SKM-1 (cell line): ENCODE measurements around the gene RFK.

Source experiments
- DNase-seq: peaks from one replicate; lab custom pipeline; 2025; ENCODE audit not compliant: unreplicated experiment; lab: John Stamatoyannopoulos, UW

RFK gene

DNA sequence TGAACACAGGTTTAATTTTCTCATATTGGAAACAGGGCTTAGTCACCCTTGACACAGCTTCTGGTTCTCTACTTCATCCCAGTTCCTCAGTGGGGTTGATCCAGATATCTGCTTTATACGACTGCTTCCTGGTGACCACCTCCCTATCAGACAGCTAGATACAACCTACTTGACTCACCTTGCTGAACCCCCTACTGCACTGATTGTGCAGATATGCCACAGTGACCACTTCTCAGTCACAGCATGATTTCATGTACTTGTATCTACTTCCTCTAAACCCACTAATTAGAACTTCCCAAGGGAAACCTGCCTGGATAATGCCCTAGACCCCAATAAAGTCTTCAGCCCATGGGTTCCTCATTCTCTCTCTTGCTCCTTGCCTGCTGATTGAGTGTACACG, 18.4 kb upstream of the RFK start:
- no peak for DNase-seq

DNA sequence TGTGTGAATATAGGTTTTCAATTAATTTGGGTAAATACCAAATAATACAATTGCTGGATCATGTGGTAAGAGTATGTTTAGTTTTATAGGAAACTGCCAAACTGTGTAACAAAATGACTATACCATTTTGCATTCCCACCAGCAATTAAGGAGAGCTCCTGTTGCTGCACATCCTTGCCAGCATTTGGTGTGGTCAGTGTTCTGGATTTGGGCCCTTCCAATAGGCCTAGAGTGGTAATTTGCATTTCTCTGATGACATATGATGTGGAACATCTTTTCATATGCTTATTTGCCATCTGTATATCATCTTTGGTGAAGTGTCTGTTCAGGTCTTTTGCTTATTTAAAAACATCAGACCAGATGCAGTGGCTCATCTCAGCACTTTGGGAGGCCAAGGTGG, 11.6 kb upstream of the RFK start:
- DNase-seq: no peak

DNA sequence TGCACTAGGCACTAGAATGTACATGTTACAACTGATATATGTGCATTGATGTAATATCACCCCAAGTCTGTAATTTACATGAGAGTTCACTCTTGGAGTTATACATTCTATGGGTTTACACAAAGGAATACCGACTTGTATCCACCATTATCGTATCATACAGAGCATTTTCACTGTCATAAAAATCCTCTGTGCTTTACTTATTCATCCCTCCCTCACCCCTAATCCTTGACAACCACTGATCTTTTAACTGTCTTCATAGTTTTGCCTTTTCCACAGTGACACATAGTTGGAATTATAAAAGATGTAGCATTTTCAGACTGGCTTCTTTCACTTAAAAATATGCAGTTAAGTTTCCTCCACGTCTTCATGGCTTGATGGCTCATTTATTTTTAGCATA, 11.1 kb upstream of the RFK start:
- DNase-seq: no peak

DNA sequence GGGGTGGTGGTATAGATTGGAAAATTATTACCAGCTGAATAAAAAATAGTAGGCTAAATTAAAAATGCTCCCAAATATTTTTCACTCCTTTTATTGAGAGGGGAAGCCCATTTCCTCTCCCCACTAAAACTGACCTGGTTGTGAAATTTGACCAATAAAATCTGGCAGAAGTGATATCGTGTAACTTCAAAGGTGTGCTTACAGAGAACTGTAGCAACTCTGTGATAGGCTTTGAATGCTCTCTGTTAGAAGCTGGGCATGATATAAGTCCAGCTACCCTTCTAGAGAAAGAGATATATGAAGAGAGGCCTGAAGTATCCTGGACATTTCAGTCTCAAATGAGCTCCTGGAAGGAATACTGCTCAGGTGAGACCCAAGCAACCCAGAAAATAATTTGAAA, 10.2 kb upstream of the RFK start:
- DNase-seq: no peak

DNA sequence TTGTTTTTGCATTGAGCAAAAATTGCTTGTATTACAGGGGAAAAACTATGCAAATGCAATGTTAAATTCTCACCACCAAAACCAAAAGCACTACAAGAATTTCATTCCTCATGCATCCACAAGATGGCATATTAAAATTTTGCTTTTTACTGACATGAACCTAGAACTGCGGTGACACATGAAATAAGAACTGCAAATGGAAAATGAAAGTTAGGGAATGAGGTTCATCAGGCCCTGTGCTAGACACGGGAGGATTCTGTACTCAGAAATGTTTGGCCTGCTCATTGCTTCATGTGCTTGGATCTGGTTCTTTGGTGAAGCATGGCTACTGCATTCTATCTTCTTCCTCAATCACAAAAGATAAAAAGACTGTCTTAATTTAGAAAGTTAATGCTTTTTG, 9.1 kb upstream of the RFK start:
- no peak for DNase-seq

DNA sequence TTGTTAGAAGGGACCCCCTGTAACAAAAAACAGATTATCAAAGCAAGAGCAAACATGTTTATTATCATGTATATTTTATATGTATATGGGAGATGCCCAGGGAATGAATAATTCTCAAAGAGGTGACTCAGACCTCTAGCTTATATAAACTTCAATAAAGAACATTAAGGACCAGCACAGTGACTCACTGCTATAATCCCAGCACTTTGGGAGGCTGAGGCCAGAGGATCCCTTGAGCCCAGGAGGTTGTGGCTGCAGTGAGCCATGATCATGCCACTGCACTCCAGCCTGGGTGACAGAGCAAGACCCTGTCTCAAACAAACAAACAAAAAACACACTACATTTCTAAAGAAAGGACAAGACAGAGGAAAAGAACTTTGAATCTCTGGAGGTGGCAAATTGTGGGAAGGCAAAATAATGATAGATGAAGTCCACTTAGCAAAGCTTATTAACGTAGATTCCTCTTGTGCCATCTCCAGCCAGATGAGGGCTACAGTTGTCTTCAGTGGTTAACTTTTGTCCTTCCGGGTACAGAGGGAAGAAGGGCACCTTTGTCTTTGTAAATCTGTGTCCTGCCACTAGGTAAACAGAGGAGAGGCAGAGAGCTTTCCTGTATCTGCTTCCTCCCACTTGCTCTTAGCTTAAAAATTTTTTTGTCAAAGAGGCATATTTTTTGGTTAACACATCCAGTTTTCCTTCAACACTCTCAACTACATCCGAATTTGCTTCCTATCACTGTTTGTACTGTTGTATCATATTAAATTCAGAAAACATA, 7.5 kb upstream of the RFK start:
- DNase-seq: no peak

DNA sequence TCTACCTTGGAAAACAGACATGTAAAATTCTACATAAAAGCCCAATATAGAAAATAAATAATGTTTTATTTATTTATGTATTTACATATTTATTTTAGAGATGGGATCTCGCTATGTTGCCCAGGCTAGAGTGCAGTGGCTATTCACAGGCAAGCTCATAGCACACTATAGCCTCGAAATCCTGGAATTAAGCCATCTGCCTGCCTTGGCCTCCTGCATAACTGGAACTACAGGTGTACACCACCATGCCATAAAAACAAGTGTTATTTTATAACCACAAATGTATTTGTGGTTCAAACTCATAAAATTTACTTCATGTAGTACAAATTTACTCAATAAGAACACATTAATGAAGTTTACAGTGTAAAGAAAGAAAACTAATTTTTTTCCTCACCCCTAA, 7.0 kb upstream of the RFK start:
- no peak for DNase-seq

DNA sequence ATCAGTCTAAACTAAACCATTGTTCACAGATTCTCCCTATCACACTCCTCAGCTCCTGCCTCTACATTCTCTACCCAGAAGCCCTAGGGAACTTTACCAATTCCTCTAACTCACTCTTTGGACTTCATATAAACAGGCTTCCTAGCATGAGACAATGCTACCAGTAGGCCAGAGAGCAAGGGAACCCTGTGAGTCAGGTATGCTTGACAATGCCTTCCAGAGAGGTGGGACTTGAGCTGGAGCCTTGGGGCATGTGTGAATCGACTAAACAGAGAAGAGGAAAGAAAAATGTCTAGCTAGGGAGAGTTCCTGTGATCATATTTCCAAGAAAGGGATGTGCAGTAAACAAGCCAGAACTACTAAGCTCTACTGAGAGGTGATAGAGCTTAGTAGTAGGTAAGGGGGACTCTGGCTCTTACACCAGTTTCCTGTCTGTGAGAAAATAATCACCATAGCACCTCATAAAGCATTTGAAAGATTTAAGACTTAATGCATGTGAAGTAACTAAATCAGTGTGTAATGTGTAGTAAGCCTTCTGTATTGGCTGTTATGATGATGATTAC, 6.4 kb upstream of the RFK start:
- no peak for DNase-seq

DNA sequence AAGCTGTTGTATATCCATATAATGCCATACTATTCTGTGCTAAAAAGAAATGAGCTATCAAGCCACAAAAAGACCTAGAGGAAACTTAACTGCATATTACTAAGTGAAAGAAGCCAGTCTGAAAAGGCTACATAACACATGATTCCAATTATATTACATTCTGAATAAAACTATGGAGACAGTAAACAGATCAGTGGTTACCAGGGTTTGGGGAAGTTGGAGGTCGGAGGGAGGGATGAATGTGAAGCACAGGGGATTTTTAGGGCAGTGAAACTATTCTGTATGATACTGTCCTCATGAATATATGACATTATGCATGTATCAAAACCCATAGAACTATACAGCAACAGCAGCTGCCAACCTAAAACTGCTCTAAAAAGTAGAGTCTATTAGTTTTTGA, 5.6 kb upstream of the RFK start:
- no peak for DNase-seq

DNA sequence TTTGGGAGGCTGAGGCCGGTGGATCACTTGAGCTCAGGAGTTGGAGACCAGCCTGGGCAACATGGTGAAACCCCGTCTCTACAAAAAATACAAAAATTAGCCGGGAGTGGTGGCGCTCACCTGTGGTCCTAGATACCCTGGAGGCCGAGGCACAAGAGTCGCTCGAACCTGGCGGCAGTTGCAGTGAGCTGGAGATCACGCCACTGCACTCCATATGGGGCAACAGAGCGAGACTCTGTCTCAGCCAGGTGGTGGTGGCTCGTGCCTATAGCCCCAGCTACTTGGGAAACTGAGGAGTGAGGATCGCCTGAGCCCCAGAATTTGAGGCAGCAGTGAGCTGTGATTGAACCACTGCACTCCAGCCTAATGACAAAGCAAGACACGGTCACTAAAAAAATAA, 2.4 kb upstream of the RFK start:
- DNase-seq: no peak

DNA sequence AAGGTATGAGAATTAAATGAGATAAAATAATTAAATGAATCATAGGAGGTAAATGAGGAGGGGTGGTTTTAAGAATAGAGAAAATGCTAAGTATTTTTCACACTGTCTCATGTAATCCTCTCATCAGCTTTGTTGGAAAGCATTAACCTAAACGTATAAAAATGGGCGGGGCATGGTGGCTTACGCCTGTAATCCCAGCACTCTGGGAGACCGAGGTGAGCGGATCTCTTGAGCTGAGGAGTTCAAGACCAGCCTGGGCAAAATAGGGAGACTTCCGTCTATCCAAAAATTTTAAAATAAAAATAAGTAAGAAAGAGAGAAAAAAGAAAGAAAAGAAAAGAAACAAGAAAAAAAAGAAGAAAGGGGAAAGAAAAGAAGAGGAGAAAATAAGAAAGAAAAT, 1.9 kb upstream of the RFK start:
- no peak for DNase-seq

DNA sequence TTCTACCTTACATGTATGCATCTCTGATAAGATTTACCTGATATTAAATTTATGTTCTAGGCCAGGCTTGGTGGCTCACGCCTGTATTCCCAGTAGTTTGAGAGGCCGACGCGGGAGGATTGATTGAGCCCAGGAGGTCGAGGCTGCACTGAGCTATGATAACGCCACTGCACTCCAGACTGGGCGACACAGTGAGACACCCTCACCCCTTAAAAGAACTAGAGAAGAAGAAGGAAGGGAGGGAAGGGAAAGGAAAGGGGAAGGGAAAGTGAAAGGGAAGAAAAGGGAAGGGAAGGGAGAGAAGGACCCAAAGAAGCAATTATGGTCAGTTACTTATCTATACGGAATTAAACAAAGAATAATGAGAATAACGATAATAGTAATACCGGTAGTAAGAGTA, 1.2 kb upstream of the RFK start:
- no peak for DNase-seq

DNA sequence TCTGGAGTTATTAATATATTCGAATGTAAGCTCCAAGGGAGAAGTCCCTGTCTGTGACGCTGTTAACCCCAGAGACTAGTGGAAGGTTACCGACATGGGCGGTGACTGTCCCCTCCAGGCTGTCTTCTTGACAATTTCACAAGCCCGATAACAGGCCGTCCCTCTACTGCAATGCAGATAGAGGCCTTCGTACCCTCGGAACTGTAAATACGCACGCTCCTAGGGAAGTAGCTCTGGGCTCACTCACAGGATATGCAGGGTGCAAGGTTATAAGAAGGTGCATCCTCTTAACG, 680 bp upstream of the RFK start:
- no peak for DNase-seq

DNA sequence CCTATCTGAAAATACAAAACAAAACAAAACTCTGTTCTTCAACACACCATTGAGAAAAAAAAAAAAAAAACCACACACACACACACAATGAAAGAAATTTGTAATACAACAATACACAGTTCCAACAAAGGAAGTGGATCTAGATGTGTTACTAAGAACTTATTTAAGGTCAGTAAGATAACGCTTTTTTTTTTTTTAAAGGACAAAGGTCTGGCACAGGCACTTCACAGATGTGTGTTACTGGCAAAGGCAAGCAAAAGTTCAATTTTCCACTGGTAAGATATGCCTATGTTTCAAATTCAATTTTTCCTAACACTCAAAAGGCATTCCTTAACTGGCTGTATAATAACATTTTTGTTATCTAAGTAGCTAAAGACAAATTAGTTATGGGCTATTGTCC, 3.6 kb downstream of the RFK start:
- no peak for DNase-seq

DNA sequence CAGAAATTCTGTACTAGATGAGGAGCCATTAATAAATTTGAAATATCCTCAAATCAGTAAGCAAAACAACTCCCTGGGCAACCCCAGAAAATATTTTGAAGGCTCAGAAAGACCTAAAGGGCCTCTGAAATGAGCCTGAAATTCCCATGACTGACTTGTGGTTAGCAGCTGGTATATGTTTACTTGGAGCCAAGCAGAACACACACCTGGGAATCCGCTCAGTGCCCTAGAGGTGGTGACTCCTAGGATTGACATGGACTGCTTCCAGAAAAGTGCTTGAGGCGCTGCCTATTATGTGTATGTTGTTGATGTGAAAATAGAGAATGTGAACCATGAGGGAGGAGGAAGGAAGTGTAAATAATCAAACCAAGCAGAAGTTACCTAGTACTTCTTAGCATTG, 14.7 kb downstream of the RFK start:
- DNase-seq: no peak

DNA sequence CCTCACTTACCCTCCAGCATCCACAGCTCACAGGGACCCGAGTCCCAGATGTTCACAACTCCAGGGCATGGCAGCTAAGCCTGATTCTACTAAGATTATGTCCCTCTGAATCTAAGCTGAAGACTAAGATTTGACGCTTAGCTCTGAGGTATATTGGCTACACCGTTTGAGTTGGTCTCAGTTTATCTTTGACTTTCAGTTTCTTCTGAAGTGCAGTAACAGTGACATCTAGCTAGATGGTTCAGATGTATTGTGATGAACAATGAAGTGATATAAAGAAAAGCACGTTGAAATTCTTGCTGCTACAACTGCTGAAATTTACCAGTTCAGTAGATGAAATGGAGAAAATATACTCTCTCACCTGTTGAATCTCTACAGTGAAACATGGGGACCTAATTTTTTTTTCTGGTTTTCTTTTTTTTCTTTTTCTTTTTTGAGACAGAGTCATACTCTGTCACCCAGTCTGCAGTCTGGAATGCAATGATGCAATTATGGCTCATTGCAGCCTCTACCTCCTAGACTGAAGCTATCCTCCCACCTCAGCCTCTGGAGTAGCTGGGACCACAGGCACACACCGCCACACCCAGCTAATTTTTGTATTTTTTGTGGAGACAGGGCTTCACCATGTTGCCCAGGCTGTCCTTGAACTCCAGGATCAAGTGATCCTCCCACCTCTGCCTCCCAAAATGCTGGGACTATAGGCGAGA, 15.7 kb downstream of the RFK start:
- no peak for DNase-seq

DNA sequence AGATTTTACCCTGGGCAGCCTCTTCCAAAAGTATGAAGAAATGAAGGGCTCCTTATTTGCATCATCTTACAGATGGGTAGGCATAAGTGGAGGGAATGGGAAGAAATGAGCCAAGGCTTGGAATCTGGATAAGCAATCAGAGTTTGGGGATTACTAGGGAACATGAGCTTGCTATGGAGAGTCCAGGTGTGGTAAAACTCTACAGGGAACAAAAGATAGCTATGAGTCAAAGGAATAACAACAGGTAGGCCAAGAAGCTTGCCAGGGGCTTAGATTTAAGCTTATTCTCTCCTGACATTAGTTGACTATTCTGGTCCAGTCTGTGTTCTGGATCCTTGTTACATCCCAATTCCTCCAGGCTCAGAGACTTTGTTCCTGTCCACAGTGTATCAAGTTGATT, 16.4 kb downstream of the RFK start:
- DNase-seq: no peak

DNA sequence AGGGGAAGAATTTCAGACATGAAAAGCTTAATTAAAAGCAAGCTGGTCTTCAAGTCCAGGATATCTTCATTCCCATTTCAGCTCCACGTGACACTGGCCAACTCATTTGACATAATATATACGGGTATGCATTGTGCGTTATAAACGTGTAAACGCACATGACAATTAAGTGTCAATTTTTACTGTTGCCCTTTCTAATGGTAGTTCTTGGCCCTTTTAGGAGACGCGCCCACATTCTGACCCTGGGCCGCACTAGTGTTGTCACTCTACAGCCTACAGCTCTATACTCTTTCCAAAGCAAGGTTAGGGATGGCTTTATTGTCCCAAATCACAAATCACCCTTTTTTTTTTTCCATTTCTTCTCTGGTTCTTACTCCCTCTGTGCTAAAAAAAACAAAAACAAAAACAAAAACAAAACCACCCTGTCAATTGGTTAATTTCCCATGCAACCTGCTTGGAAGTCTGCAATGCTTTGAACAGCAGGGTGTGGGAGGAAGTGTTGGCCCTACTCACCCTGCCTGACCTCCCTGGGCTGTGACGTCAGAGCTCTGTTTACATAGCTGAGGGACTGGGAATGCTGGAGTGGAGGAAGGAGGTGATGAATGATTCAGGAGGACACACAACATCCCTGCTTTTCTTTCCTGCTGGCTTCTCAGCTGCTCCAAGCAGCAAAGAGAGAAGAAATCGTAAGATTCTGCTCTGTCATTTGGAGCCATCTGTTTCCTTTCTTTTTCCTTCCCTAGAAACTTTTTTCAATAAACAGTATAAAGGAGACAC, 19.3 kb downstream of the RFK start:
- DNase-seq: no peak

DNA sequence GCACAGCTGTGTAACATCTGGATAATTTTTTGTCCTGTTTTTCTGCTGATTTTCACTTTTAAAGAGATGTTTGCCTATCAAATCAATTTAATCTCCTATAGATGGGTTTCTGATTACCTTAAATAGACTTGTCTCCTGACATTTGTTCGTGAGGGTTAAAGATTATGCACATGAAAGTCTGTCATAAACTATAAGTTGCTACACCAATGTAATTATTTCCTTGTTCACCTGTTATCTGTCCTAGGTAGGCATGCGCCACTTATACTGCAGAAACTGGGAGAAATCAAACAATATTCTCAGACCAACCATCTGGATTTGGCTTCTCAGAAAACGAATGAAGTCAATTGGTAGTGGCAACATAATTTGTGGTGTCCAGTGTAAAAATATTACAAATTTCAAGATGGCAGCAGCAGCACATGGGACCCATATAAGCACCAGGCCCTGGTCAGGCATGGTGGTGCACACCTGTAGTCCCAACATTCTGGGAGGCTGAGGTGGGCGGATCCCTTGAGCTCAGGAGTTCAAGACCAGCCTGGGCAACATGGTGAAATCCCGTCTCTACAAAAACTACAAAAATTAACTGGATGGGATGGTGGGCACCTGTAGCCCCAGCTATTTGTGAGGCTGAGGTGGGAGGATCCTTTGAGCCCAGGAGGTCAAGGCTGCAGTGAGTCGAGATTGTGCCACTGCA, 20.3 kb downstream of the RFK start:
- DNase-seq: no peak

DNA sequence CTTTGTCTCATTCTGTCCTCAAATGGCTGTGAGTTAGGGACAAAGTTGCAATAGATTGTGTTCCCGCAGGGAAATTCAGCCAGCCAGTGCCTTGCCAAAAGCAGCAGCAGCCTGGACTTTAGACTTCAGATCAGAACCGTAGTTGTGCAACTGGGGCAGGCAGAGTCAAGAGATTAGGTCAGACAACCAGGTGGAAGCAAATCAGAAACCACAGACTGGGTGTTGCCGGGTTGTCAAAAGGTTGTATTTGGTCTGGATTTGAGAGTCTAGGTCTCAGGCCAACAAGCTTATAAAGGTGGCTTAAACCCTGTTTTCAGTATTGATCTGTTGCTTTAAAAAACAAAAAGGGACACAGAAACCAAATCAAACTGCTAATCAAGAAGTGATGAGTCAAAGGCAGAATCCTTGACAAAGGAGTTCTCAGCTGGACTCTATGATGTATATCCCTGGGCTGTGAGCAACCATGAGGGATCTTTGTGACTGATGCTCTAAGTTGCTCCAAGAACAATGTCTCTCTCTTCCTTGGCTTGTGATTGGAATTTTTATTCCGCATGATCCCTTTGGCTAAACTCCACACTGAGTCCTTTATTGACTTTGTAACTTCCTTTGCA, 20.9 kb downstream of the RFK start:
- DNase-seq: no peak

DNA sequence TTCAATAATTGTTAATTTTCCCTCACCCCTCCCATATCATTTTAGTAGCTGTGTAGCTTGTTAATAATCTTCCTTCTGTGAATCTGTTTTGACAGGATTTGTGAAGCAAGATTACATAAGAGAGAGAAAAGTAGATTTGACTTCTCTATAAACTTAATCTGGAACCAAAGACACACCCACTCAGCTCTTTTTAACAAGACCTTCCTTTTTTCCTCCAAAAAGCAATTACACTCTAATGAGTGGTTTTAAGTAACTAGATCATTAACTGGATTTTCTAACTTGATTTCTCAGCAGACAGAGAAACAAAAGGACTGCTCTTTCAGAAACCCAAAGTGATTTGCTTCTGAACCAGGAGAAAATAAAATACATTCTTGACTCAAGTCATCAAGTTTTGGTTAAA, 21.9 kb downstream of the RFK start:
- no peak for DNase-seq
